ENCODE measurements around the gene DDA1. TPM values are rescaled to one million over a fixed set of nuclear protein-coding genes. Genes with fewer than 3 reads are reported as not detected.

Gene DDA1
- total and polyA plus RNA-seq, 10 of the 15 experiments (the other 5 are each of a cell fraction or from before 2014, with no cell fraction given), result 0.76 to 71.0 (median 39.4) TPM

DNA sequence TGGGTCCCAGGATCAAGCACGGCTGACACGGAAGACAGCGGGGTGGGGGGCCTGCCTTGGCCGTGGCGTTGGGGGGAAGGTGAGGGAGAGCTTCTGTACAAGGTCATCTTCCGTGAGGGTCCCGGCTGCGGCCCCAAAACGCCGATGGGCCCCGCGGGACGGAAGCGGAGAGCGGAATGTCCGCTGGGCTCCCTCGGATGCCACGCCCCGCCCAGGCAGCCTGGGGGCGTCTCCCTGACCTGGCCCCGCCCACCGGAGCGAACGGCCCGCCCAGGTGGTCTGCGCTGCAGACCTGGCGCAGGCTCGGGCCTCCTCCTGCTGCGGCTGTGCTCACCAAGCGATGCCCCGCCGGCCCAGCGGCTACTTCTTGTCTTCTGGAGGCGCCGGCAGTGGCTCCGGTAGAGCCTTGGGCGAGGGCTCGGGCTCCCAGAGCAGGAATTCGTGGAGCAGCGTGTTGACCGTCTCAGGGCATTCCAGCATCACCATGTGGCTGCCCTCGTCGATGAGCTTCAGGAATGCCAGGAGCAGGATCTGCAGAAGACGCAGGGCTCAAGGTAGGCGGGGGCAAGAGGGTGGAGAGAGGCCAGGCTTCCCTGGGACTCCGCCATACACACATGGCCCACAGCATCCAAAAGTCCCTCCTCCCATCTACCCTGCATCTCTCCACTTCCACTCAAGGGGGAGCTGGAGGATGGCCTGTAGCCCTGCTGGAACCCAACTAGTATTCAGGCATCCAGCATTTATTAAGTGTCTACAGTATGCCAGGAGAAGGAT, 16.9 kb upstream of the DDA1 start (continued):
- TF ChIP-seq, protein P1, sequence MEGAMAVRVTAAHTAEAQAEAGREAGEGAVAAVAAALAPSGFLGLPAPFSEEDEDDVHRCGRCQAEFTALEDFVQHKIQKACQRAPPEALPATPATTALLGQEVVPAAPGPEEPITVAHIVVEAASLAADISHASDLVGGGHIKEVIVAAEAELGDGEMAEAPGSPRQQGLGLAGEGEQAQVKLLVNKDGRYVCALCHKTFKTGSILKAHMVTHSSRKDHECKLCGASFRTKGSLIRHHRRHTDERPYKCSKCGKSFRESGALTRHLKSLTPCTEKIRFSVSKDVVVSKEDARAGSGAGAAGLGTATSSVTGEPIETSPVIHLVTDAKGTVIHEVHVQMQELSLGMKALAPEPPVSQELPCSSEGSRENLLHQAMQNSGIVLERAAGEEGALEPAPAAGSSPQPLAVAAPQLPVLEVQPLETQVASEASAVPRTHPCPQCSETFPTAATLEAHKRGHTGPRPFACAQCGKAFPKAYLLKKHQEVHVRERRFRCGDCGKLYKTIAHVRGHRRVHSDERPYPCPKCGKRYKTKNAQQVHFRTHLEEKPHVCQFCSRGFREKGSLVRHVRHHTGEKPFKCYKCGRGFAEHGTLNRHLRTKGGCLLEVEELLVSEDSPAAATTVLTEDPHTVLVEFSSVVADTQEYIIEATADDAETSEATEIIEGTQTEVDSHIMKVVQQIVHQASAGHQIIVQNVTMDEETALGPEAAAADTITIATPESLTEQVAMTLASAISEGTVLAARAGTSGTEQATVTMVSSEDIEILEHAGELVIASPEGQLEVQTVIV (IDR thresholded peaks at IDR 0.05; ENCODE audit: borderline replicate concordance, partially characterized antibody), result no peak
- 0 out of 2 replicates have a peak, but pooled peaks have one; percentile 56 for TF ChIP-seq POLR2AphosphoS2 (IDR thresholded peaks at IDR 0.05; ENCODE audit: low read depth, low read length)
- peak; percentile 48; the same call in 1 of the 2 replicates for TF ChIP-seq NBN (IDR thresholded peaks at IDR 0.05)
- TF ChIP-seq BACH1 (IDR thresholded peaks at IDR 0.05; ENCODE audit: borderline replicate concordance), result no peak
- TF ChIP-seq, protein P2, sequence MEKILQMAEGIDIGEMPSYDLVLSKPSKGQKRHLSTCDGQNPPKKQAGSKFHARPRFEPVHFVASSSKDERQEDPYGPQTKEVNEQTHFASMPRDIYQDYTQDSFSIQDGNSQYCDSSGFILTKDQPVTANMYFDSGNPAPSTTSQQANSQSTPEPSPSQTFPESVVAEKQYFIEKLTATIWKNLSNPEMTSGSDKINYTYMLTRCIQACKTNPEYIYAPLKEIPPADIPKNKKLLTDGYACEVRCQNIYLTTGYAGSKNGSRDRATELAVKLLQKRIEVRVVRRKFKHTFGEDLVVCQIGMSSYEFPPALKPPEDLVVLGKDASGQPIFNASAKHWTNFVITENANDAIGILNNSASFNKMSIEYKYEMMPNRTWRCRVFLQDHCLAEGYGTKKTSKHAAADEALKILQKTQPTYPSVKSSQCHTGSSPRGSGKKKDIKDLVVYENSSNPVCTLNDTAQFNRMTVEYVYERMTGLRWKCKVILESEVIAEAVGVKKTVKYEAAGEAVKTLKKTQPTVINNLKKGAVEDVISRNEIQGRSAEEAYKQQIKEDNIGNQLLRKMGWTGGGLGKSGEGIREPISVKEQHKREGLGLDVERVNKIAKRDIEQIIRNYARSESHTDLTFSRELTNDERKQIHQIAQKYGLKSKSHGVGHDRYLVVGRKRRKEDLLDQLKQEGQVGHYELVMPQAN (conservative IDR thresholded peaks at IDR 0.05), result 0 out of 2 replicates have a peak, but pooled peaks have one; percentile 32
- peak; percentile 94 for TF ChIP-seq RAD21 (IDR thresholded peaks at IDR 0.05; ENCODE audit: insufficient read depth, low read depth, low read length)
- no peak for TF ChIP-seq SMAD1 (IDR thresholded peaks at IDR 0.05; ENCODE audit: low read depth, partially characterized antibody)
- TF ChIP-seq HDGF (IDR thresholded peaks at IDR 0.05), result peak; percentile 30; the same call in 1 of the 2 replicates
- peak; percentile 77; the same call in 1 of the 2 replicates for TF ChIP-seq LARP7 (IDR thresholded peaks at IDR 0.05)
- TF ChIP-seq, protein P3, sequence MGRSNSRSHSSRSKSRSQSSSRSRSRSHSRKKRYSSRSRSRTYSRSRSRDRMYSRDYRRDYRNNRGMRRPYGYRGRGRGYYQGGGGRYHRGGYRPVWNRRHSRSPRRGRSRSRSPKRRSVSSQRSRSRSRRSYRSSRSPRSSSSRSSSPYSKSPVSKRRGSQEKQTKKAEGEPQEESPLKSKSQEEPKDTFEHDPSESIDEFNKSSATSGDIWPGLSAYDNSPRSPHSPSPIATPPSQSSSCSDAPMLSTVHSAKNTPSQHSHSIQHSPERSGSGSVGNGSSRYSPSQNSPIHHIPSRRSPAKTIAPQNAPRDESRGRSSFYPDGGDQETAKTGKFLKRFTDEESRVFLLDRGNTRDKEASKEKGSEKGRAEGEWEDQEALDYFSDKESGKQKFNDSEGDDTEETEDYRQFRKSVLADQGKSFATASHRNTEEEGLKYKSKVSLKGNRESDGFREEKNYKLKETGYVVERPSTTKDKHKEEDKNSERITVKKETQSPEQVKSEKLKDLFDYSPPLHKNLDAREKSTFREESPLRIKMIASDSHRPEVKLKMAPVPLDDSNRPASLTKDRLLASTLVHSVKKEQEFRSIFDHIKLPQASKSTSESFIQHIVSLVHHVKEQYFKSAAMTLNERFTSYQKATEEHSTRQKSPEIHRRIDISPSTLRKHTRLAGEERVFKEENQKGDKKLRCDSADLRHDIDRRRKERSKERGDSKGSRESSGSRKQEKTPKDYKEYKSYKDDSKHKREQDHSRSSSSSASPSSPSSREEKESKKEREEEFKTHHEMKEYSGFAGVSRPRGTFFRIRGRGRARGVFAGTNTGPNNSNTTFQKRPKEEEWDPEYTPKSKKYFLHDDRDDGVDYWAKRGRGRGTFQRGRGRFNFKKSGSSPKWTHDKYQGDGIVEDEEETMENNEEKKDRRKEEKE (IDR thresholded peaks at IDR 0.05), result no peak
- TF ChIP-seq TBL1XR1 (IDR thresholded peaks at IDR 0.05; ENCODE audit: low read depth, low read length), result no peak
- TF ChIP-seq SREBF2 (IDR thresholded peaks at IDR 0.05; ENCODE audit: low read length), result no peak
- TF ChIP-seq, protein P4, sequence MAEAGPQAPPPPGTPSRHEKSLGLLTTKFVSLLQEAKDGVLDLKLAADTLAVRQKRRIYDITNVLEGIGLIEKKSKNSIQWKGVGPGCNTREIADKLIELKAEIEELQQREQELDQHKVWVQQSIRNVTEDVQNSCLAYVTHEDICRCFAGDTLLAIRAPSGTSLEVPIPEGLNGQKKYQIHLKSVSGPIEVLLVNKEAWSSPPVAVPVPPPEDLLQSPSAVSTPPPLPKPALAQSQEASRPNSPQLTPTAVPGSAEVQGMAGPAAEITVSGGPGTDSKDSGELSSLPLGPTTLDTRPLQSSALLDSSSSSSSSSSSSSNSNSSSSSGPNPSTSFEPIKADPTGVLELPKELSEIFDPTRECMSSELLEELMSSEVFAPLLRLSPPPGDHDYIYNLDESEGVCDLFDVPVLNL (IDR thresholded peaks at IDR 0.05; ENCODE audit: low read depth, low read length), result no peak
- 0 out of 2 replicates have a peak, but pooled peaks have one; percentile 15 for TF ChIP-seq CREM (IDR thresholded peaks at IDR 0.05; ENCODE audit: low read depth)
- 0 out of 3 replicates have a peak, but pooled peaks have one; percentile 6 for TF ChIP-seq POU2F2 (IDR thresholded peaks at IDR 0.05; ENCODE audit: borderline replicate concordance, low read depth, low read length)
- no peak for TF ChIP-seq SIX5 (IDR thresholded peaks at IDR 0.05; ENCODE audit: low read depth, low read length, severe bottlenecking)
- TF ChIP-seq, protein P5, sequence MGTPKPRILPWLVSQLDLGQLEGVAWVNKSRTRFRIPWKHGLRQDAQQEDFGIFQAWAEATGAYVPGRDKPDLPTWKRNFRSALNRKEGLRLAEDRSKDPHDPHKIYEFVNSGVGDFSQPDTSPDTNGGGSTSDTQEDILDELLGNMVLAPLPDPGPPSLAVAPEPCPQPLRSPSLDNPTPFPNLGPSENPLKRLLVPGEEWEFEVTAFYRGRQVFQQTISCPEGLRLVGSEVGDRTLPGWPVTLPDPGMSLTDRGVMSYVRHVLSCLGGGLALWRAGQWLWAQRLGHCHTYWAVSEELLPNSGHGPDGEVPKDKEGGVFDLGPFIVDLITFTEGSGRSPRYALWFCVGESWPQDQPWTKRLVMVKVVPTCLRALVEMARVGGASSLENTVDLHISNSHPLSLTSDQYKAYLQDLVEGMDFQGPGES (IDR thresholded peaks at IDR 0.05), result no peak

All from GM12878 (cell line).